Gastrocnemius medialis (tissue), 4 donors: ENCODE results near the gene DAPK1. TPM values are rescaled to one million over a fixed set of nuclear protein-coding genes. Genes with fewer than 3 reads are reported as not detected.
A peak's percentile ranks its signal among the peaks of the same experiment; 100 is the strongest.

Source experiments
- ATAC-seq, 2 donors: fragments of 150-250 bp; one replicate each; pipeline ENCODE4 v1.9.1; 2016
- DNase-seq, 2 donors: peaks; one replicate each; pipeline ENCODE4 v3.0.0-alpha.2; 2019
- H3K27ac ChIP-seq, 4 donors: fragments of 200-600 bp; sonication (generic); 1 replicate in 1 of 4; 2 replicates in 3 of 4; pipeline ENCODE4 v1.5.1; 2016 to 2018; ENCODE audit warnings: mild to moderate bottlenecking in 2 of 4, moderate library complexity in 1 of 4
- H3K27me3 ChIP-seq, 3 donors: fragments of 200-600 bp; sonication (generic) in 2 of 3; 1 replicate in 1 of 3; 2 replicates in 2 of 3; pipeline versions ENCODE4 v1.5.1 to v1.6.0; 2016 to 2019; ENCODE audit warnings: mild to moderate bottlenecking in 1 of 3, moderate library complexity in 1 of 3
- H3K36me3 ChIP-seq, 2 donors: fragments of 200-600 bp; sonication (generic) in 1 of 2; one replicate each; pipeline ENCODE4 v1.5.1; 2017 to 2018
- H3K4me1 ChIP-seq, 2 donors: fragments of 200-600 bp; sonication (generic) in 1 of 2; one replicate each; pipeline ENCODE4 v1.5.1; 2016 to 2017; ENCODE audit warnings: mild to moderate bottlenecking in 2 of 2
- H3K4me3 ChIP-seq, 4 donors: fragments of 200-600 bp; sonication (generic) in 3 of 4; 1 replicate in 1 of 4; 2 replicates in 3 of 4; pipeline ENCODE4 v1.5.1; 2016 to 2019; ENCODE audit warnings: mild to moderate bottlenecking in 2 of 4
- H3K9me3 ChIP-seq, 3 donors: fragments of 200-600 bp; sonication (generic) in 2 of 3; 1 replicate in 1 of 3; 2 replicates in 2 of 3; pipeline ENCODE4 v1.5.1; 2016 to 2019
- CTCF ChIP-seq, 5 experiments: fragments of 450-650 bp in 3 of 5; fragments of 200-600 bp in 2 of 5; sonication (generic) in 2 of 5; IDR thresholded peaks in 4 of 5; conservative IDR thresholded peaks in 1 of 5; 1 replicate in 4 of 5; 2 replicates in 1 of 5; pipeline ENCODE4 v1.5.1; 2016 to 2019; ENCODE audit warnings: antibody characterized with exemption in 5 of 5, mild to moderate bottlenecking in 3 of 5, moderate library complexity in 3 of 5
- POLR2A ChIP-seq, 2 donors: fragments of 450-650 bp; IDR thresholded peaks; one replicate each; pipeline ENCODE4 v1.6.1; 2017; ENCODE audit warnings: antibody characterized with exemption in 2 of 2, mild to moderate bottlenecking in 2 of 2, moderate library complexity in 2 of 2
- in situ Hi-C, 4 donors: fragments of 200-750 bp; cut with MboI; loops; one replicate each; pipeline versions ENCODE4 v1.15.0 to v1.8.0; 2017; ENCODE audit warnings: low sequenced_read_pairs in 4 of 4
- intact Hi-C: fragments of 100-400 bp; cut with DNase I; formaldehyde crosslinking; loops from one replicate; pipeline ENCODE4 v1.15.1; 2023; ENCODE audit warnings: low total_unique reads
- total RNA-seq, 4 donors: library from RNA; depleted of rRNA; stranded (reverse); fragments of >200 nt; gene quantifications; one replicate each; pipeline versions ENCODE4 v1.1.0 to v1.2.3, GENCODE V29; 2016

The DAPK1 gene
- total RNA-seq, 4 donors from 2014 or later, result 1.2 to 4.3 (median 2.7) TPM

GRCh38 chr9:87593359-87593980 lies 95.8 kb downstream of the DAPK1 start:
- TF ChIP-seq CTCF (IDR thresholded peaks at IDR 0.05 in 4 of 5, conservative IDR thresholded peaks at IDR 0.05 in 1 of 5) (no peak), POLR2A (IDR thresholded peaks at IDR 0.05) (no peak)
- H3K4me1 ChIP-seq, result peaks cover 39 to 45% of the 10 kb centered on the region in 2 donors
- in situ Hi-C loops, result no loop called here
- H3K27me3 ChIP-seq, result no peaks in the 10 kb centered on the region
- intact Hi-C loops, result no loop called here
- no peak for DNase-seq
- ATAC-seq, result no peak
- H3K9me3 ChIP-seq, result no peaks in the 10 kb centered on the region
- peak overlapping the region in 1 of 4 donors; percentile 11 for H3K4me3 ChIP-seq
- H3K36me3 ChIP-seq, result no peaks in the 10 kb centered on the region
- H3K27ac ChIP-seq, result no peak overlapping the region

- H3K36me3 ChIP-seq, result no peaks in the 10 kb centered on the region
- H3K27me3 ChIP-seq, result no peaks in the 10 kb centered on the region
- TF ChIP-seq CTCF (IDR thresholded peaks at IDR 0.05 in 4 of 5, conservative IDR thresholded peaks at IDR 0.05 in 1 of 5) (no peak), POLR2A (IDR thresholded peaks at IDR 0.05) (no peak)
- no peak for ATAC-seq
- H3K9me3 ChIP-seq, result no peaks in the 10 kb centered on the region
- DNase-seq, result no peak
- in situ Hi-C loops (no loop called here), intact Hi-C loops (no loop called here)
- H3K4me1 ChIP-seq, result peaks cover 43 to 45% of the 10 kb centered on the region in 2 donors
- no peak overlapping the region for H3K4me3 ChIP-seq
- no peak overlapping the region for H3K27ac ChIP-seq
Measured at GRCh38 chr9:87594194-87594593, 96.5 kb downstream of the DAPK1 start.

GRCh38 chr9:87594662-87595061 lies 97.0 kb downstream of the DAPK1 start:
- Histone ChIP-seq H3K27me3 (no peaks in the 10 kb centered on the region), H3K9me3 (no peaks in the 10 kb centered on the region), H3K4me3 (no peak overlapping the region), H3K27ac (no peak overlapping the region), H3K4me1 (peaks cover 43 to 45% of the 10 kb centered on the region in 2 donors), H3K36me3 (no peaks in the 10 kb centered on the region)
- intact Hi-C loops, result no loop called here
- TF ChIP-seq POLR2A (IDR thresholded peaks at IDR 0.05) (no peak), CTCF (IDR thresholded peaks at IDR 0.05 in 4 of 5, conservative IDR thresholded peaks at IDR 0.05 in 1 of 5) (no peak)
- DNase-seq (no peak), ATAC-seq (no peak)
- in situ Hi-C loops, result no loop called here

- intact Hi-C loops (no loop called here), in situ Hi-C loops (no loop called here)
- H3K36me3 ChIP-seq, result no peaks in the 10 kb centered on the region
- no peak for TF ChIP-seq POLR2A (IDR thresholded peaks at IDR 0.05)
- no peak for TF ChIP-seq CTCF (IDR thresholded peaks at IDR 0.05 in 4 of 5, conservative IDR thresholded peaks at IDR 0.05 in 1 of 5)
- peaks cover 43 to 45% of the 10 kb centered on the region in 2 donors for H3K4me1 ChIP-seq
- H3K27me3 ChIP-seq, result no peaks in the 10 kb centered on the region
- no peak for ATAC-seq
- no peak overlapping the region for H3K4me3 ChIP-seq
- no peak overlapping the region for H3K27ac ChIP-seq
- H3K9me3 ChIP-seq, result no peaks in the 10 kb centered on the region
- DNase-seq, result no peak
Measured at GRCh38 chr9:87595610-87596009, 97.9 kb downstream of the DAPK1 start.

- Histone ChIP-seq H3K27ac (no peak overlapping the region), H3K4me3 (no peak overlapping the region), H3K4me1 (peaks cover 42 to 43% of the 10 kb centered on the region in 2 donors), H3K36me3 (no peaks in the 10 kb centered on the region), H3K9me3 (no peaks in the 10 kb centered on the region), H3K27me3 (no peaks in the 10 kb centered on the region)
- peak; percentile 7 to 22 for DNase-seq
- ATAC-seq, result peak in 1 of 2 donors; percentile 15
- in situ Hi-C loops (no loop called here), intact Hi-C loops (no loop called here)
- TF ChIP-seq POLR2A (IDR thresholded peaks at IDR 0.05) (no peak), CTCF (IDR thresholded peaks at IDR 0.05 in 4 of 5, conservative IDR thresholded peaks at IDR 0.05 in 1 of 5) (no peak)
Measured at GRCh38 chr9:87596862-87597261, 99.2 kb downstream of the DAPK1 start.
